GM11168 (cell line): ENCODE results near the gene MRPL49.

Source experiments
- in situ Hi-C: fragments of 300-500 bp; cut with MboI; formaldehyde crosslinking; loops from one replicate; pipeline ENCODE4 v1.12.0; 2022; ENCODE audit warnings: low sequenced_read_pairs; ENCODE audit not compliant: unreplicated experiment

The MRPL49 gene

DNA sequence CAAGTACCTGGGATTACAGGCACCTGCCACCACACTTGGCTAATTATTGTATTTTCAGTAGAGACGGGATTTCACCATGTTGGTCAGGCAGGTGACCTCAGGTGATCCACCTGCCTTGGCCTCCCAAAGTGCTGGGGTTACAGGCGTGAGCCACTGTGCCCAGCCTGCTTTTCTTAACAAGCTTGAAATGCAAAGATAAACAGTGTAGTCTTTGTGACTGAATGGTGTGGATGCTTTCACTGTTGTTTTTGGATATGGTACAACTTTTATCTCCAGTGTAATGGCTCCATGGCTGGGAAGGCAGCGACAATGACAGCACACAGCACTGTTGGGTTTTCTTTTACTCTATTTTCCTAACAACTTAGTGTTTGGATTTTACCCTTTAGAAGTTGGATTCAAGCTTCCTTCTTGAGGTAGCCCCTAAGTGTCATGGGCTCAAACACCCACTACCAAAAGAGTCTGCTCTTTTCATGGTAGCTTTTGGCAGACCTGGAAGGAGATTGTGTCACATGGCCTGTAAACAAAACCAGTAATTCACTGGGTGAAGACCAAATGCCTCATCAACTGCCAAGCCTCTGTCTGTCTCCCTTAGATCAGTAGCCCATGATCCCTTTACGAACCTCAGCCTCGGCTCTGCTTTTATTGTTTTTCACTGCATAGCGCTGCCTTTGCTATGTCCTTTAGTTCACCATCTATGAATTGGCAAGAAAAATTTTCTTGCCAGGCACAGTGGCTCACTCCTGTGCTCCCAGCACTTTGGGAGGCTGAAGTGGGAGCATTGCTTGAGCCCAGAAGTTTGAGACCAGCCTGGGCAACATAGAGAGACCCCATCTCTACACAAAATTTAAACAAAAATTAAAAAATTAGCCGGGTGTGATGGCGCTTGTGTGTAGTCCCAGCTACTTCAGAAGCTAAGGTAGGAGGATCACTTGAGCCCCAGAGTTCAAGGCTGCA lies 19.7 kb upstream of the MRPL49 start:
- in situ Hi-C loops, result no loop called here

DNA sequence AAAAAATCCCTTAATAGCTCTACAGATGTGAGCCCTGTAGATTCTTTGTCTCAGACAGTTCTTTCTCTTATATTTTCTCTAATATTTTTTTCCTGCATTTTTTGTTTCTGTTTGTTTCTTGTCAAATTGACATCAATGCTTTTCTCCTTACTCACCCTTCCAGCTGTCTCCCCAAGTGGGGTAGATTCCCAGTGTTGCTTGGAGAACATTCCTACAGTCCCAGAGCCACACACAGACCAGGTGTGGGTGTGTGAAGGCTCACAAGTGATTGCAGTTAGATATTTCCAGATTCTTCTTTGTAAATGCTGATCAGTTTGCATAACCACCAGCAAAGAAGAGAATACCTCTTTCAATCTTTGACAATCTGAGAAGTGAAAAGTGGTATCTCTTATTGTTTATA lies 18.6 kb upstream of the MRPL49 start:
- in situ Hi-C loops, result no loop called here

DNA sequence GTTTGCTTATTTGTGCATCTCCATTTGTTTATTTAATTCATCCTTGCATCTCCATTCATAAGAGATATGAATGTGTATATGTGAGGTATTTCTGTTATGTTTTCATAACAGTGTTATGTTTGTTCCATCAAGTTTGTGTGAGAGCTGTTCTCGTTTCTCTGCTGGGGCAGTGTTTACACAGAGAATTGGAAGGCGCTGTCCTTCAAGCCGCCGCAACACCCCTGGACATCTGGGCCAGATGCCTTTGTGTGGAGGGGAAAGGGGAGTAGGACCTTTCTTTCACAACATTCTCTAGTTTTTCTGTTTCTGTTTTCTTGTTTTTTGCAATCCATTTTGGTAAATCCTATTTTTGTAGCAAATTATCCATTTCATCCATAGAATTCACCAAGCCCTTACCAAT lies 17.5 kb upstream of the MRPL49 start:
- in situ Hi-C loops, result no loop called here

DNA sequence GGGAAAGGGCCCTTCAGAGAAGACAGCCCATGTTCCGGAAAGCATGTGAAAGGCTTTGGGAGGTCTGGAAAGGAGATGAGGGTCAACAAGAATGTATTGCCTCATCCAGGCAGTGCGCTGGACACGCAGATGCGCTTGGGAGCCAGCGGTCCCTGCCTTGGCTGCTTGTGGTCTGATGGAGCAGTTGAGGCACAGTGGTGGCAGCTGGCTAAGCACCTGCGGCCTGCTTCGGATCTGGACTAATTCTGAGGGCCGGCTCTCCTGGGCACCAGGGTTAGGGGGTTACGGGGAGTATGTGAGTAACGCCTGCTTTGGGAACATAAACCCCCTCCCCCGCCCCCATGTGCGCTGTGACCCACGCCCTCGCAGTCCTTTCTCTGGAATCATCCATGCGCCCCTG lies 15.0 kb upstream of the MRPL49 start:
- in situ Hi-C loops, result no loop called here

DNA sequence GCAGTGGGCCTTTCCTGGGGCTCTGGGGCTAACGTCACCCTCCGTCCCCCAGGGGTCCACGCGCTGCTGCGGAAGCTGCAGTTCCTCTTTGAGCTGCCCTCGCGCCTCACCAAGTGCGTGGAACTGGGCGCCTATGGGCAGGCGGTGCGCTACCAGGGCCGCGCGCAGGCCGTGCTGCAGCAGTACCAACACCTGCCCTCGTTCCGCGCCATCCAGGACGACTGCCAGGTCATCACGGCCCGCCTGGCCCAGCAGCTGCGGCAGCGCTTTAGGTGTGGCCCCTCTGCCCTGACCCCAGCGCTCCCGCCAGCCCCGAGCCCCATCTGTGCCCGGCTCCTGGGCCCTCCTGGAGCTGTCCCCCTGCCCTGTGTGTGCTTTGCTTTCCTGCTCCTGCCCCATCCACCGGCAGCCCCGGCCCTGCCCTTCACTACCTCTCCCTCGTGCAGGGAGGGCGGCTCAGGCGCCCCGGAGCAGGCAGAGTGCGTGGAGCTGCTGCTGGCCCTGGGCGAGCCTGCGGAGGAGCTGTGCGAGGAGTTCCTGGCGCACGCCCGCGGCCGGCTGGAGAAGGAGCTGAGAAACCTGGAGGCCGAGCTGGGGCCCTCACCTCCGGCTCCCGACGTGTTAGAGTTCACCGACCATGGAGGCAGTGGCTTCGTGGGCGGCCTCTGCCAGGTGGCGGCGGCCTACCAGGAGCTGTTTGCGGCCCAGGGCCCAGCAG lies 14.2 kb upstream of the MRPL49 start:
- in situ Hi-C loops, result no loop called here

DNA sequence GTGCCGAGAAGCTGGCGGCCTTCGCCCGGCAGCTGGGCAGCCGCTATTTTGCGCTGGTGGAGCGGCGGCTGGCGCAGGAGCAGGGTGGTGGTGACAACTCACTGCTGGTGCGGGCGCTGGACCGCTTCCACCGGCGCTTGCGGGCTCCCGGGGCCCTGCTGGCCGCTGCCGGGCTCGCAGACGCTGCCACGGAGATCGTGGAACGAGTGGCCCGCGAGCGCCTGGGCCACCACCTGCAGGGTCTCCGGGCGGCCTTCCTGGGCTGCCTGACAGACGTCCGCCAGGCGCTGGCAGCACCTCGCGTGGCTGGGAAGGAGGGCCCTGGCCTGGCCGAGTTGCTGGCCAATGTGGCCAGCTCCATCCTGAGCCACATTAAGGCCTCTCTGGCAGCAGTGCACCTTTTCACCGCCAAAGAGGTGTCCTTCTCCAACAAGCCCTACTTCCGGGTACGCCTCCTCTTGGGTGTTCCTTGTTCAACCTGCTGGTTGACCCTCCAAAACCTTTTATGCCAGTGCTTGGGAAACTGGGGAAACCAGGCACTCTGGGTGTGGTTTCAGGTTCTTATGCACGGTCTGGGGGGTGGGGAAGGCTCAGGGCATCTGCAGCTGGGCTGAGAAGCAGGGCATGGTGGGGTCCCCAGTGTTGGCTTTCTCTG lies 13.5 kb upstream of the MRPL49 start:
- in situ Hi-C loops, result no loop called here

DNA sequence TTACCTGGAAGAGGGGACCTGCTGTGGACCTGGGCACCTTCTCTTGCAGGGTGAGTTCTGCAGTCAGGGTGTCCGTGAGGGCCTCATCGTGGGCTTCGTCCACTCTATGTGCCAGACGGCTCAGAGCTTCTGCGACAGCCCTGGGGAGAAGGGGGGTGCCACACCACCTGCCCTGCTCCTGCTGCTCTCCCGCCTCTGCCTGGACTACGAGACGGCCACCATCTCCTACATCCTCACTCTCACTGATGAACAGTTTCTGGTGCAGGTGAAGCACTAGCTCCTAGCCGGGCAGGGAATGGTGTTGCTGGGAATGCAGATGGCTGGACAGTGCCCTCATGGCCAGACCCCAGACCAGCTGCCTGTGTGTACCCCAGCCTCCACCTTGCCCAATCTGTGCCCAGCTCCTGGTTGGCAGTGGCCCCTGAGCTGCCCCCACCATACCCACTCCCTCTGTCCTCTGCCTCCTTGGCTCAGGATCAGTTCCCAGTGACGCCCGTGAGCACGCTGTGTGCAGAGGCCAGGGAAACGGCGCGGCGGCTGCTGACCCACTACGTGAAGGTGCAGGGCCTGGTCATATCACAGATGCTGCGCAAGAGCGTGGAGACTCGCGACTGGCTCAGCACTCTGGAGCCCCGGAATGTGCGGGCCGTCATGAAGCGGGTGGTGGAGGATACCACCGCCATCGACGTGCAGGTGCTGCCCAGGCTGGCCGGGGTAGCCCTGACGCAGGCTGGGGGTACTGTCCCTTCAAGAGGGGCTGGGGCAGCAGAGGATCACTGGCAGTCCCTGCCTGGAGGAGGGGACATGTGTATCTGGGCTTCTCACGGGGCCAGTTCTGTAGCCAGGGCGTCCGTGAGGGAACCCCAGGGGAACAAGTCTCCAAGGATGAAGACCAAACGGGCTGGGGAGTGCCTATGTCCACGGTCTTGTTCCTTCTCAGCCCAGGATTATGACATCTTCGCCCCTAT lies 12.6 kb upstream of the MRPL49 start:
- in situ Hi-C loops, result no loop called here

DNA sequence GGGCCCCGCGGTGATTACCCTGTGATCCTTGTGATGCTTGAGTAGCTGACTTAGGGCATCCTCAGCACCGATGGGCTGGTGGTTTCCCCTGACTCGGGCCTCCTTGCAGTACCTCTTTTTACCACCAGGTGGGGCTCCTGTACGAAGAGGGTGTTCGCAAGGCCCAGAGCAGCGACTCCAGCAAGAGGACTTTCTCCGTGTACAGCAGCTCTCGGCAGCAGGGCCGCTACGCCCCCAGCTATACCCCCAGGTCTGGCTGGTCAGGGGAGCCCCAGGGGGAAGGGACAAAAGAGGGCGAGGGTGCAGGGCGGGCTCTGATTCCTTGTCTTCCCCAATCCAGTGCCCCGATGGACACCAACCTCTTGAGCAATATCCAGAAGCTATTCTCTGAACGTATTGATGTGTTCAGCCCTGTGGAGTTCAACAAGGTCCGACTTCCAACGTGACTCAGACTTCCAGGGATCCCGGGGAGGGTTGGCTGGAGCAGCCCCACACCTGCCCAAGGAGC lies 11.7 kb upstream of the MRPL49 start:
- in situ Hi-C loops, result no loop called here

DNA sequence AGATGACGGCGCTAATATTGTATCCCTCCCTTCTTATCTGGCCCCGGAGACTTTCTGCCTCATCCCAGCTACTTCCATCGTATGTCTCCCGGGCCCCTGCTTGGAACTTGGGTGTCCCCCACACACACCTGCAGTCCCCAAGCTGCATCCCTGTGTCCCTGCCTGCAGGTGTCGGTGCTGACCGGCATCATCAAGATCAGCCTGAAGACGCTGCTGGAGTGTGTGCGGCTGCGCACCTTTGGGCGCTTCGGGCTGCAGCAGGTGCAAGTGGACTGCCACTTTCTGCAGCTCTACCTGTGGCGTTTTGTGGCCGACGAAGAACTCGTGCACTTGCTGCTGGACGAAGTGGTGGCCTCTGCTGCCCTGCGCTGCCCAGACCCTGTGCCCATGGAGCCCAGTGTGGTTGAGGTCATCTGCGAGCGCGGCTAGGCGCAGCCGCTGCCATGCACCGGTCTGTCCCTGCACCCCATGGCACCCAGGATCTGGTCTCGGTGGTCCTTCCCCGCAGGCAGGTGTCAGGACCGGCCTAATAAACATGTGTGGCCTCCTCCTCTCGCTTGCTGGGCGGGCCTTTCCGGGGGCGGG lies 10.9 kb upstream of the MRPL49 start:
- in situ Hi-C loops, result no loop called here

DNA sequence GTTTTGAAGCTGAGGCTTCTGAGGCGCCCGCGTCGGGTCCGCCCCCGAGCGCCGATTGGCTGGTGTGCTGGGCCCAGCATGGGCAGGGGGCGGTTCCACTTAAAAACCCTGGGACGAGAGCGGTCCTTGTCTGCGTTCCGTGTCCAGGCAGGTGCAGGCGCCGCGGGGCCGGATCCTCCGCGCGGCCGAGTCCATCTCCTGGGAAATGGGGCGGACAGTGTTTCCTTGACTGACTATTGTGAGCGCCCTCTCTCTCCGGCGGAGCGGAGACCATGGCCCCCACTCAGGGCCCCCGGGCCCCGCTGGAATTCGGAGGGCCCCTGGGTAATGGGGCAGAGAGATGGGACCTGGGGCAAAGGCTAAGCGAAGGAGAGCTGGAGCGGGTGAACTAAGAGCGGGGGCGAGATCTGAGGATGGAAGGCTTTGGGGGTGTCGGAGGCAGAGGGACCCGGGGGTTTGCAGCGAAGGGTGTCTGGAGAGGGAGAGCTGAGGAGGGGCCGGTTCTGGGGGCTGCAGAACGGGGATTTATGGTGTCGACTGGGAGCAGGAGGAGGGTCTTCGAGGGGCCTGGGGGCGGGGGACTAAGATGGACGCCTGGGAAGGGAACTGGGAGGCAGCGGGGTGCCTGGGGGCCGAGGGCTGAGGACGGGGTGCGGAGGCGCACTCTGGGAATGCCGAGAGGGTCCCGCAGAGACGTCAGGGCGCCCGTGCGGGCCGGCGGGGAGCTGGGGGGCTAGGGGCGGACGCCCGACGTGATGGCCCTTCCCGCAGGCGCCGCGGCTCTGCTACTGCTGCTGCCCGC lies 10.2 kb upstream of the MRPL49 start, which contains the start of gene TM7SF2:
TSS of gene TM7SF2 (plus strand) at position 129 of the 802 bp plus-strand sequence. CDS start at position 273, 144 bp downstream.
- in situ Hi-C loops, result no loop called here

DNA sequence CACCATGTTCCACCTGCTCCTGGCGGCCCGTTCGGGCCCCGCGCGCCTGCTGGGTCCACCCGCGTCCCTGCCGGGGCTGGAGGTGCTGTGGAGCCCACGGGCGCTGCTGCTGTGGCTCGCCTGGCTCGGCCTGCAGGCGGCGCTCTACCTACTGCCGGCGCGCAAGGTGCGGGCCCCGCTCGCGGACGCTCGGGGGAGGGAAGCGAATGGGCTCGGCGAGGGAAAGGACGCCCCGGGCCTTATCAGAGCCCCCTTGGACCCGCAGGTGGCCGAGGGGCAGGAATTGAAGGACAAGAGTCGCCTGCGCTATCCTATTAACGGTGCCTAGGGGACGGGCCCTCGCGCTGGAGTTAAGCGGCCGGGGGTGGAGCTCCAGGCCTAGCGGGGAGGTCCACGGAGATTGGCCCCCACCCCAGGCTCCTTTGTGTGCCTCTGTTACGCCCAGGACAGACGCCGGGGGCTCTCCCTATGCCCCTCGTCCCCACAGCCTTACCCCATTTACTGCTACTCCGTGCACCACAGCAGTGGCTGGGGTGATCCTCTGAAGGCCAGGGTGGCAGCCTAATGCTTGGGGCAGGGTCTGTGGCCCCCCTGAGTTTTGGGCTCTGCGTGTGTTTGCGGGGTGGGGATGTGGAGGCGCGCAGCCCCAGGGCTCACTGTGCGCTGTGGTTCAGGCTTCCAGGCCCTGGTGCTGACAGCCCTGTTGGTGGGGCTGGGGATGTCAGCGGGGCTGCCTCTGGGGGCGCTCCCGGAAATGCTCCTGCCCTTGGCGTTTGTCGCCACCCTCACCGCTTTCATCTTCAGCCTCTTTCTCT lies 9.4 kb upstream of the MRPL49 start:
- in situ Hi-C loops, result no loop called here

DNA sequence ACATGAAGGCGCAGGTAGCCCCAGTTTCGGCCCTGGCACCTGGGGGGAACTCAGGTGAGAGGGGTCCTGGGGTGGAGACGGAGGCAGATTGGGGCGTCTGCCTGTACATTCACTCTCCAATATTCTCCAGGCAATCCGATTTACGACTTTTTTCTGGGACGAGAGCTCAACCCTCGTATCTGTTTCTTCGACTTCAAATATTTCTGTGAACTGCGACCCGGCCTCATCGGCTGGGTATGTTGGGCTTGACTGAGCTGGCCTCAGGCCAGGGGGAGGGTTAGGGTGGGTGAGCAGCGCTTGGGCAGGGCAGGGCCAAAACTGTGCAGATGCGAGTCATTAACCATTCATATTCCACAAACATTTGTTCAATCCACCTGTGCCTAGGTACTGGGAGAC lies 8.8 kb upstream of the MRPL49 start:
- in situ Hi-C loops, result no loop called here

DNA sequence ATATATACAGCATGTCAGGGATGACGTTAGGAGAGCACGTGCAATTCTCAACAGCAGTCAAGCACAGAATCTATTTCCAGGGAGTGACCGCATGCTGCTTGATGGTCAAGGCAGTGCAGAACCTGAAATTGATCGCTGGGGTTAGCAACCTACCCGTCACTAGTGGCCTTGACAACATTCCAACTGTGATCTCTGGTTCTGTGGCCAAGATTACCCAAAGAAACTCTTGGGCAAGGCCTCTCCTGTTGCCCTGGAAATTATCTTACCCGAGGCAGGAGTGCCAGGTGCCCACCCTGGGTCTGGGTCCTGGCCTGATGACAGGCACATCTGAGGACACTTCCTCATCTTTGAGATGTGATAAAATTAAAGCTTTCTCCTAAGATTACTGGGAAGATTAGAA lies 8.3 kb upstream of the MRPL49 start:
- in situ Hi-C loops, result no loop called here

DNA sequence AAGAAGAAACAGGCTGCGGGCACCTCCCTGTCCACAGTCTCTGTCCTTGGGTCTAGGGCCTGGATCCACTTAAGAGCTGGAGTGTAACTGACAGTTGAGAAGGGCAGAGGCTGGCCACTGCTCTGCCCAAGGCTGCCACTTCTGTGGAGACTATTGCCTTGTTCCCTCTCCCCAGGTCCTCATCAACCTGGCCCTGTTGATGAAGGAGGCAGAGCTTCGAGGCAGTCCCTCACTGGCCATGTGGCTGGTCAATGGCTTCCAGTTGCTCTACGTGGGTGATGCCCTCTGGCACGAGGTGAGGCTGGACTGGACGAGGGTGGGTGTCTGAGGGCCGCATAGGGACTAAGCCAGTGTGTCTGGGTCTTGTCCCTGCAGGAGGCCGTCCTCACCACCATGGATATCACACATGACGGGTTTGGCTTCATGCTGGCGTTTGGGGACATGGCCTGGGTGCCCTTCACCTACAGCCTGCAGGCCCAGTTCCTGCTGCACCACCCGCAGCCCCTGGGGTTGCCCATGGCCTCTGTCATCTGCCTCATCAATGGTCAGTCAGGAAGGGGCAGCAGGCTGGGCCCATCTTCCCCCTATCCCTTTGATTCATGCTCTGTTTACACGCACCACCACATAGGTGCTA lies 7.5 kb upstream of the MRPL49 start:
- in situ Hi-C loops, result no loop called here

DNA sequence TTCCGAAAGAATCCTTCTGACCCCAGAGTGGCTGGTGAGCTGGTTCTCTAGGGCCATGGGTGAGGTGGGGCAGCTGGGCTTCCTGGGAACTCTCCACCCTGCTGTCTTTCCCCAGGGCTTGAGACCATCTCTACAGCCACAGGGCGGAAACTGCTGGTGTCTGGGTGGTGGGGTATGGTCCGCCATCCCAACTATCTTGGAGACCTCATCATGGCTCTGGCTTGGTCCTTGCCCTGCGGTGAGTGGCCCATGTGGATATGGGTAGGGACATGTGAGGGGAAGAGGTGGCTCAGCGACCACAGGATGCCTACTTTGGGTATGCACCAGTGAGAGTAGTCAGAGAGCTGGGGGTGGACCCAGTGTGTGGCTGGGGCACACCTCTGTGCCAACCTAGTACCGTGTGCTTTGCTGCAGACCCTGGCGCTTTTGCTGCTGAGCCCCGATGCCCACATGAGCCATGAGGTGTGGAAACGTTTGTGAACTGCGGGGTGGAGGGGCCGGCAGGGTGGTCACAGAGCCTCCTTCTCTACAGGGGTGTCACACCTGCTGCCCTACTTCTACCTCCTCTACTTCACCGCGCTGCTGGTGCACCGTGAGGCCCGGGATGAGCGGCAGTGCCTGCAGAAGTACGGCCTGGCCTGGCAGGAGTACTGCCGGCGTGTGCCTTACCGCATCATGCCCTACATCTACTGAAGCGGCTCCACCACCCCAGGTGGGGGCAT lies 6.6 kb upstream of the MRPL49 start:
- in situ Hi-C loops, result no loop called here

DNA sequence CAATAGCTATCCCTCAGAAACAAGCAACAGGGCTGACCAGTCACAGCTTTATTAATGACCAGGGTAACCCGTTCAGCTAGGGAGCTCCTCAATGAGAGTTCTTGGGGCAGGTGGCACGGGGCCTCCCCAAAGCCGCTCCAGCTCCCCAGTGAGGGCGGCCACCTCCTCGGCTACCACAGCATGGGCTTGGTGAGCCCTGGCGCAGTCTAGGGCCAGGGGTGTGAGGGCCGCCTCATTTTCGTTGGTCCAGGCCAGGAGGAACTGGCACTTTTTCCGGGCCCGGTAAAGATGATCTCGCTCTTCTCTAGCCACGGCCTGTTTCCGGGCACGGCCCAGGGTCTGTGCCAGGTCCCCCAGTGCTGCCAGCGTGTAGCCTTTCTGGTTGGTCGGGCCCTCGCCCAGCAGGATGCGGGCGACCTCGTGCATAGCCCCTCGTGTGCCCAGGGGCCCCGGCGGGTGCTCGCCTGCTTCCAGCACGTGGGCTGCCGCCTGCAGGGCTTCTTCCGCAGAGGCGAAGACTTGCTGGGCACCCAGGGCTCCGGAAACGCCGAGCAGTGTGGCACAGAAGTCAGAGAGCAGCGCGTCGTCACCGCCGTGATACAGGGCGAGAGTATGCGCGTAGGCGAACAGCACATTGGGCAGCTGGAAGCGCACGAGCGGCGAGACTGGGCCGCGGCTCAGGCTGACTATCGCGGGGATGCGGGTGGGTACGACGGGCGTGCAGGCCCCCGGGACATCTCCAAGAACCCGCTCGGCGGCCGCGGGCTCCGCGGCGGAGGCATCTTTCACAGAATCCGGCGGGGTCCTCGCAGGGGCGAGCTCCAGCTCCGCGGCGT lies 5.5 kb upstream of the MRPL49 start:
- in situ Hi-C loops, result no loop called here
